Measurements from ENCODE around the gene MLEC. TPM values are rescaled to one million over a fixed set of nuclear protein-coding genes. Genes with fewer than 3 reads are reported as not detected.

MLEC gene
- total and polyA plus RNA-seq, 9 of the 15 experiments (the other 6 are each of a cell fraction or from before 2014, with no cell fraction given), result 18.5 to 108 (median 57.8) TPM

DNA sequence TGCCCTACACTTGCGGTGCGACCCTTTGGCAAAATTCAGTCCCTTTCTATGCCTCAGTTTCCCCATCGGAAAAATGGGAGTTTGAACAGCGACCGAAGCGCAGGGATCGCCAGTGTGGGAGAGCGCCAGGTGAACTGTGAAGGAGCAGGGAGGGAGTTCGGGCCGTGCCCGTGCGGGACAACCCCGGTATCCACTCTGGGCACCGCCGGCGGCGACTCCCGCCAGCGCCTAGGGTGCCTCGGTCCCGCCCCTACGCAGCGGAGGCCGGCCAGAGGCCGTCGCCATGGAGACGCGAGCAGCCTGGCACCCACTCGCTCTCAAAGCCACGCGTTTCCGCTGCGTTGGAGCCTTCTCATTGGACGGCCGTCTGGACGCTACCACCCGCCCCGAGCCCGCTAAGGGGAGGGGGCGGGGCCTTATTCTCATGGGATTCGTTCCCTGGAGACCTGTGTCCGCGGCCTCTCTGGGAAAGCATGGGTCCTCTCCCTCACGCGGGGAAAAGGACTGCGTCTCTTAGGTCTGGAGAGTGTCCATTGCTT lies 729 bp upstream of the MLEC start (continued):
- TF ChIP-seq SRSF1 (IDR thresholded peaks at IDR 0.05; ENCODE audit: low read depth, low read length) (no peak), NFYB (IDR thresholded peaks at IDR 0.05; ENCODE audit: extremely low read depth, insufficient read length) (peak; percentile 54), CHD1 (IDR thresholded peaks at IDR 0.05; ENCODE audit: low read length) (peak; percentile 46), ZNF707 (CRISPR knock-in tag; conservative IDR thresholded peaks at IDR 0.05) (no peak), SRSF7 (optimal IDR thresholded peaks at IDR 0.05; ENCODE audit: low read depth, low read length) (no peak), DIDO1 (tag; IDR thresholded peaks at IDR 0.05; ENCODE audit: low read depth) (no peak), RFX5 (IDR thresholded peaks at IDR 0.05; ENCODE audit: low read depth, low read length) (no peak), CEBPG (CRISPR knock-in tag; IDR thresholded peaks at IDR 0.05) (no peak), CEBPG (tag; conservative IDR thresholded peaks at IDR 0.05 in 1 of 2, IDR thresholded peaks at IDR 0.05 in 1 of 2) (no peak), BRD9 (IDR thresholded peaks at IDR 0.05; ENCODE audit: low read depth, partially characterized antibody) (peak; percentile 43)
- TF ChIP-seq, protein P1, sequence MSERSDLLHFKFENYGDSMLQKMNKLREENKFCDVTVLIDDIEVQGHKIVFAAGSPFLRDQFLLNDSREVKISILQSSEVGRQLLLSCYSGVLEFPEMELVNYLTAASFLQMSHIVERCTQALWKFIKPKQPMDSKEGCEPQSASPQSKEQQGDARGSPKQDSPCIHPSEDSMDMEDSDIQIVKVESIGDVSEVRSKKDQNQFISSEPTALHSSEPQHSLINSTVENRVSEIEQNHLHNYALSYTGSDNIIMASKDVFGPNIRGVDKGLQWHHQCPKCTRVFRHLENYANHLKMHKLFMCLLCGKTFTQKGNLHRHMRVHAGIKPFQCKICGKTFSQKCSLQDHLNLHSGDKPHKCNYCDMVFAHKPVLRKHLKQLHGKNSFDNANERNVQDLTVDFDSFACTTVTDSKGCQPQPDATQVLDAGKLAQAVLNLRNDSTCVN (CRISPR knock-in tag; IDR thresholded peaks at IDR 0.05), result no peak
